ENCODE data around the gene PIK3R1.

DNA sequence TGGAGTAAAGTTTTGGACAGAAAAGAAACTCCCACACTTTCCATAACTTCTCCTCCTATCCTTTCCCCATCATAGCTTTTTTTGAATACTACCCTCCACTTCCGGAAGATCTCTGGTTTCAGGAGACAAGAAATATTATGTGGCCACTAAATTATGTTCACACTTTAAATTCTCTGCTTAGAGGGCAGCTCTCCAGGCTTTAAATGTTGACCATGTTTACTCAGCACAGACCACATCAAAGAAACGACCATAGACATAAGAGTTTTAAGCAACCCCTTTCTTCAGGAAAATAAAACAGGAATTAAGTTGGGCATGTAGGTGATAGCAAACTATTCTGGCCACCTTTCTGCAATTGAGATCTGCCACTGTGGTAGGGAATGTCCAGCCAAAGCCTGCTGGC is 97.8 kb downstream of the PIK3R1 start:
- no peak for TF ChIP-seq POLR2A (IDR thresholded peaks at IDR 0.05)
- TF ChIP-seq, protein P1, sequence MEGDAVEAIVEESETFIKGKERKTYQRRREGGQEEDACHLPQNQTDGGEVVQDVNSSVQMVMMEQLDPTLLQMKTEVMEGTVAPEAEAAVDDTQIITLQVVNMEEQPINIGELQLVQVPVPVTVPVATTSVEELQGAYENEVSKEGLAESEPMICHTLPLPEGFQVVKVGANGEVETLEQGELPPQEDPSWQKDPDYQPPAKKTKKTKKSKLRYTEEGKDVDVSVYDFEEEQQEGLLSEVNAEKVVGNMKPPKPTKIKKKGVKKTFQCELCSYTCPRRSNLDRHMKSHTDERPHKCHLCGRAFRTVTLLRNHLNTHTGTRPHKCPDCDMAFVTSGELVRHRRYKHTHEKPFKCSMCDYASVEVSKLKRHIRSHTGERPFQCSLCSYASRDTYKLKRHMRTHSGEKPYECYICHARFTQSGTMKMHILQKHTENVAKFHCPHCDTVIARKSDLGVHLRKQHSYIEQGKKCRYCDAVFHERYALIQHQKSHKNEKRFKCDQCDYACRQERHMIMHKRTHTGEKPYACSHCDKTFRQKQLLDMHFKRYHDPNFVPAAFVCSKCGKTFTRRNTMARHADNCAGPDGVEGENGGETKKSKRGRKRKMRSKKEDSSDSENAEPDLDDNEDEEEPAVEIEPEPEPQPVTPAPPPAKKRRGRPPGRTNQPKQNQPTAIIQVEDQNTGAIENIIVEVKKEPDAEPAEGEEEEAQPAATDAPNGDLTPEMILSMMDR (IDR thresholded peaks at IDR 0.05): no peak

All from body of pancreas (tissue), 4 donors.